ENCODE measurements around the gene TRAPPC8.

Gene TRAPPC8

DNA sequence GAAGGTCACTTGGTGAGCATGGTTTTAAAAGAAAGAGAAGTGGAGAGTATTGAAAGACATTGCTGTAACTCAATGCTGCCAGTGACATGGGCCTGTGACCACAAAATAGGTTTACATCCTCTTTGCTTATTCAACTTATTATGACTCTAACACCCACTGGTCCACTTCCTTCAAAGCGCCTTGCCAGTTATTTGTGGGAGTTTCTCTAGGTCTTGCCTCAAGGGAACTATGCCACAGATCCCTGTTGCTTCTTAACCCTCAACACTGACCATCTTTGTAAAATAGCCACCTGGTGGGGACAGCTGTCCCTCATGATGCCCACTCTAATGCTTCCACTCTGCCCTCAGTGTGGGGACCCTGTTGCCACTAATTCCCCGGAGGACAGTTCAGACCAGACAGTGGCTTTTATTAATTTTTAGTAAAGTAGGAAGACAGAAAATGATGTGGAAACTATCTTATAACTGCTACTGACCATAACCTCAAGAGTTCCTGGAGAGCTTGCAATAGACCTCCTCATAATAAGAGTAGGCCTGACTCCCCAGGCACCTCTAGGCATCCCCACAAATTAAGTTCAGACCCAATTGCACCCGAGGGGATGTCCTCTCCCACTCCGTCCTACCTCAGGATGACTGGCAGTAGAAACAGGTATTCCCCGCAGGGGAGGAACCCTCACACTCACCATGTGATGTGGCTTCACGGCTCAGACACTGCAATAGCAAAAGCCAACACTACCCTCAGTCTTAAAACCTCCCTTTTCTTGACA, 150.9 kb downstream of the TRAPPC8 start:
- DNase-seq (ENCODE audit: low read depth) = no peak

DNA sequence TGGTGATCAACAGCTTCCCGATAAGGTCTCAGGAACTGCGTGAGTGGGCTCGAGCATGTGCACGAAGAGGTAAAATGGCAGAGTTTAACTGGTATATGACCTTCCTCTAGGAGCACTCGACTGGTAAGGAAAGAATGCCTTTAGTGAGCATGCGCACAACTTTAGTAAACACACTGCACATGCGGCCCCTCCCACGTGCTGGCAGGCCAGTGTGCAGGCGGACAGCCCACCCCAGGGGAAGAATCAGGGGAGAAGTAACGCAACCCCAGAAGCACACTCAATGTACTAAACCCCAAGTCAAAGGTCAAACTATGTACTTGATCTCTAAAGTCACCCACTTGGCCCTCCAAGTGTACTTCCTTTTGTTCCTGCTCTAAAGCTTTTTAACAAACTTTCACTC, 153.5 kb downstream of the TRAPPC8 start:
- no peak for DNase-seq (ENCODE audit: low read depth)

GRCh38 chr18:31783059-31783458, 159.9 kb downstream of the TRAPPC8 start:
- no peak for DNase-seq (ENCODE audit: low read depth)

Data from activated T-cell treated with anti-CD3 and anti-CD28 coated beads for 48 hours (primary cell).